ENCODE results near the gene TYMP. TPM values are rescaled to one million over a fixed set of nuclear protein-coding genes. Genes with fewer than 3 reads are reported as not detected.

Gene TYMP
- total RNA-seq, 1 donor from 2014 or later = 12.7 TPM

- intact Hi-C loops (cut with micrococcal nuclease) = no loop called here
- ATAC-seq (no peak), DNase-seq (no peak)
Measured at GRCh38 chr22:50481045-50481439, 48.8 kb downstream of the TYMP start.

- intact Hi-C loops (cut with micrococcal nuclease) = no loop called here
- ATAC-seq = no peak
Measured at GRCh38 chr22:50479721-50480120, 50.1 kb downstream of the TYMP start.

GRCh38 chr22:50477923-50478322 is 51.9 kb downstream of the TYMP start:
- ATAC-seq = no peak
- no peak for DNase-seq
- intact Hi-C loops (cut with micrococcal nuclease) = no loop called here

More at GRCh38 chr22:50479721-50480120, 50.1 kb downstream of the TYMP start:
- no peak for DNase-seq

- intact Hi-C loops (cut with micrococcal nuclease) = no loop called here
- DNase-seq (no peak), ATAC-seq (no peak)
Measured at GRCh38 chr22:50476868-50477267, 52.9 kb downstream of the TYMP start.

Other genes with a start within 250 kb of the TYMP start
- gene PLXNB2, start 222.4 kb downstream of the TYMP start, total RNA-seq = 81.7 TPM
- 1.4 TPM for gene DENND6B, start 203.0 kb downstream of the TYMP start, total RNA-seq
- 44.3 TPM for gene PPP6R2, start 186.7 kb downstream of the TYMP start, total RNA-seq
- 55.5 TPM for gene SBF1, start 55.0 kb downstream of the TYMP start, total RNA-seq
- not detected for gene ADM2, start 48.5 kb downstream of the TYMP start, total RNA-seq
- gene MIOX, start 43.2 kb downstream of the TYMP start, total RNA-seq = not detected
- gene LMF2, start 22.3 kb downstream of the TYMP start, total RNA-seq = 27.6 TPM
- 30.6 TPM for gene NCAPH2, start 21.8 kb downstream of the TYMP start, total RNA-seq
- 1.3 TPM for gene SCO2, start 4.4 kb downstream of the TYMP start, total RNA-seq
- gene KLHDC7B, start 15.9 kb upstream of the TYMP start, total RNA-seq = not detected
- not detected for gene SYCE3, start 32.9 kb upstream of the TYMP start, total RNA-seq
- 458 TPM for gene CPT1B, start 48.4 kb upstream of the TYMP start, total RNA-seq
- 42.7 TPM for gene CHKB, start 52.8 kb upstream of the TYMP start, total RNA-seq
- 0.57 TPM for gene MAPK8IP2, start 70.8 kb upstream of the TYMP start, total RNA-seq
- 22.2 TPM for gene ARSA, start 98.1 kb upstream of the TYMP start, total RNA-seq
- 22.9 TPM for gene SHANK3, start 142.8 kb upstream of the TYMP start, total RNA-seq
- gene ACR, start 208.2 kb upstream of the TYMP start, total RNA-seq = not detected

Data from left ventricle myocardium superior (tissue), 1 donor.